Astrocyte (in vitro differentiated cells and primary cell): ENCODE data around the gene PPP1R13B. TPM values are rescaled to one million over a fixed set of nuclear protein-coding genes. Genes with fewer than 3 reads are reported as not detected.

Source experiments
- DNase-seq: peaks from one replicate; pipeline ENCODE4 v3.0.0-alpha.2; 2010; ENCODE audit warnings: low read depth
- FAIRE-seq: peaks from 2 replicates; lab custom pipeline; 2011; peaks lifted over from hg19 to GRCh38; lab: Jason Lieb, UNC
- H2AFZ ChIP-seq: 2 replicates; pipeline ENCODE4 v1.6.0; 2012; ENCODE audit warnings: low read depth, low read length, inconsistent platforms
- H3K27ac ChIP-seq: 2 replicates; pipeline ENCODE4 v1.5.1; 2011; ENCODE audit warnings: low read depth, low read length, inconsistent platforms
- H3K27me3 ChIP-seq: 2 replicates; pipeline ENCODE4 v1.6.0; 2011; ENCODE audit warnings: low read length, inconsistent platforms; ENCODE audit not compliant: insufficient read depth
- H3K36me3 ChIP-seq: 2 replicates; pipeline ENCODE4 v1.5.1; 2011; ENCODE audit warnings: low read length, inconsistent platforms; ENCODE audit not compliant: insufficient read depth
- H3K4me1 ChIP-seq: 2 replicates; pipeline ENCODE4 v1.5.1; 2011; ENCODE audit warnings: low read length, inconsistent platforms; ENCODE audit not compliant: insufficient read depth
- H3K4me2 ChIP-seq: 2 replicates; pipeline ENCODE4 v1.6.0; 2012; ENCODE audit warnings: low read length, inconsistent platforms
- H3K4me3 ChIP-seq: 2 replicates; pipeline ENCODE4 v1.5.1; 2011; ENCODE audit warnings: low read depth, mild to moderate bottlenecking, low read length, inconsistent platforms; ENCODE audit not compliant: insufficient read depth
- H3K79me2 ChIP-seq: 2 replicates; pipeline ENCODE4 v1.6.0; 2012; ENCODE audit warnings: mild to moderate bottlenecking, low read length, inconsistent platforms; ENCODE audit not compliant: insufficient read depth
- H3K9ac ChIP-seq: 2 replicates; pipeline ENCODE4 v1.6.0; 2012; ENCODE audit warnings: mild to moderate bottlenecking, low read length, inconsistent platforms
- H3K9me3 ChIP-seq: 2 replicates; pipeline ENCODE4 v1.5.1; 2012; ENCODE audit warnings: low read depth, mild to moderate bottlenecking, low read length, inconsistent platforms; ENCODE audit not compliant: insufficient read depth
- H4K20me1 ChIP-seq: 2 replicates; pipeline ENCODE4 v1.6.0; 2012; ENCODE audit warnings: low read length, inconsistent platforms; ENCODE audit not compliant: insufficient read depth
- H3K27ac Mint-ChIP-seq: one replicate; pipeline ENCODE4 v1.8.0; 2021; ENCODE audit warnings: mild to moderate bottlenecking, mixed read lengths; ENCODE audit not compliant: unreplicated experiment
- H3K27me3 Mint-ChIP-seq: one replicate; pipeline ENCODE4 v1.8.0; 2021; ENCODE audit warnings: low read depth, mixed read lengths; ENCODE audit not compliant: unreplicated experiment
- H3K36me3 Mint-ChIP-seq: one replicate; pipeline ENCODE4 v1.8.0; 2021; ENCODE audit warnings: low read depth, mixed read lengths; ENCODE audit not compliant: unreplicated experiment
- H3K4me1 Mint-ChIP-seq: one replicate; pipeline ENCODE4 v1.8.0; 2021; ENCODE audit warnings: low read depth, mixed read lengths; ENCODE audit not compliant: unreplicated experiment
- H3K4me3 Mint-ChIP-seq: one replicate; pipeline ENCODE4 v1.8.0; 2021; ENCODE audit warnings: mild to moderate bottlenecking, moderate library complexity, mixed read lengths; ENCODE audit not compliant: unreplicated experiment
- H3K9me3 Mint-ChIP-seq: one replicate; pipeline ENCODE4 v1.8.0; 2021; ENCODE audit warnings: mild to moderate bottlenecking, mixed read lengths; ENCODE audit not compliant: unreplicated experiment
- CTCF ChIP-seq: IDR thresholded peaks from 2 replicates; pipeline ENCODE4 v1.5.1; 2011; ENCODE audit warnings: low read depth, mild to moderate bottlenecking, inconsistent platforms, low read length, moderate library complexity; ENCODE audit not compliant: insufficient read depth
- EZH2 ChIP-seq: IDR thresholded peaks from 2 replicates; pipeline ENCODE4 v1.6.1; 2012; ENCODE audit warnings: mild to moderate bottlenecking, low read length, inconsistent platforms; ENCODE audit not compliant: insufficient read depth
- total RNA-seq: library from RNA; stranded (reverse); gene quantifications from 2 replicates; pipeline ENCODE4 v1.2.1, GENCODE V29; 2021

Gene PPP1R13B
- total RNA-seq, 1 donor from 2014 or later: 7.0 TPM

DNA sequence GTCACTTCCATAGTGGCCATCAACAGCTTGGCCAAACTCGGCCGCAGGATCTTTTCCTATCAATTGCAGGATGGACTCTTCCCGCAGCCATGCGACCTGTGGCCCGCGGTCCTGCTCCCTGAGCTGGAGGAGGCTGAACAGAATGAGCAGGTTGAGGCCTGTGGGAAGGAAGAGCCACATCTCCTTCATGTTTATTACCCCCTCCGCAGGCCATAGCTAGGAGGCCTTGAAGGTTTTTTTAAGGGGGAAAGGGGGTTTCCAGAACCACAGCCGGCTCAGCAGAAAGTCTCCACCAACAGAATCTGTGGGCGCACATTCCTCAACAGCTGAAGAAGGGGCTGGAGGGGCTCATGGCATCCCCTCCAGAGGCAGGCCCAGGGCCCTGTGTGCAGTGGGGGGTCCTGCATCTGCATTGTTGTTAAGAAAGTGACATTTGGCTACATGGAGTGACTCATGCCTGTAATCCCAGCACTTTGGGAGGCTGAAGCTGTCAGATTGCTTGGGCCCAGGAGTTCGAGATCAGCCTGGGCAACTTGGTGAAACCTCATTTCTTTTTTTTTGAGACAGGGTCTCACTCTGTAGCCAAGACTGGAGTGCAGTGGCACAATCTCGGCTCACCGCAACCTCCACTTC lies 25.2 kb upstream of the PPP1R13B start:
- H3K4me1 ChIP-seq: peaks cover 5% of the 10 kb centered on the region
- H3K9ac ChIP-seq: peak overlapping the region; percentile 31
- FAIRE-seq (no peak), DNase-seq (no peak)
- peak overlapping the region; percentile 80 for H2AFZ ChIP-seq
- no peak overlapping the region for H3K27ac Mint-ChIP-seq
- no peaks in the 10 kb centered on the region for H3K9me3 Mint-ChIP-seq
- H3K36me3 ChIP-seq: no peaks in the 10 kb centered on the region
- no peak for TF ChIP-seq CTCF
- TF ChIP-seq EZH2: no peak
- H4K20me1 ChIP-seq: no peaks in the 10 kb centered on the region
- no peaks in the 10 kb centered on the region for H3K27me3 ChIP-seq
- H3K4me3 ChIP-seq: peak overlapping the region; percentile 17
- no peak overlapping the region for H3K27ac ChIP-seq
- no peaks in the 10 kb centered on the region for H3K9me3 ChIP-seq
- no peak overlapping the region for H3K4me3 Mint-ChIP-seq
- H3K4me1 Mint-ChIP-seq: no peaks in the 10 kb centered on the region
- H3K36me3 Mint-ChIP-seq: no peaks in the 10 kb centered on the region
- no peaks in the 10 kb centered on the region for H3K79me2 ChIP-seq
- H3K27me3 Mint-ChIP-seq: peaks cover 1% of the 10 kb centered on the region
- H3K4me2 ChIP-seq: peak overlapping the region; percentile 77

- Histone ChIP-seq H3K4me1 (peaks cover 5% of the 10 kb centered on the region), H3K9ac (peak overlapping the region; percentile 31), H4K20me1 (no peaks in the 10 kb centered on the region), H3K27me3 (no peaks in the 10 kb centered on the region), H3K79me2 (no peaks in the 10 kb centered on the region), H3K4me2 (peak overlapping the region; percentile 77), H3K9me3 (no peaks in the 10 kb centered on the region), H3K36me3 (no peaks in the 10 kb centered on the region), H2AFZ (peak overlapping the region; percentile 80), H3K4me3 (peak overlapping the region; percentile 17), H3K27ac (no peak overlapping the region)
- no peak for TF ChIP-seq EZH2
- TF ChIP-seq CTCF: no peak
- no peaks in the 10 kb centered on the region for H3K9me3 Mint-ChIP-seq
- peaks cover 1% of the 10 kb centered on the region for H3K27me3 Mint-ChIP-seq
- FAIRE-seq (no peak), DNase-seq (no peak)
- H3K4me3 Mint-ChIP-seq: no peak overlapping the region
- H3K36me3 Mint-ChIP-seq: no peaks in the 10 kb centered on the region
- no peaks in the 10 kb centered on the region for H3K4me1 Mint-ChIP-seq
- H3K27ac Mint-ChIP-seq: no peak overlapping the region
Measured at GRCh38 chr14:103871596-103872480, 24.5 kb upstream of the PPP1R13B start.
